ENCODE measurements around the gene GRM2.

The GRM2 gene

GRCh38 chr3:51706021-51706485 lies 815 bp upstream of the GRM2 start:
- no peak for DNase-seq

GRCh38 chr3:51708216-51708845 lies 1.5 kb downstream of the GRM2 start:
- DNase-seq: no peak

- no peak for DNase-seq
Observed at GRCh38 chr3:51709004-51709420, 2.1 kb downstream of the GRM2 start.

- no peak for DNase-seq
Observed at GRCh38 chr3:51709675-51710074, 2.8 kb downstream of the GRM2 start.

- no peak for DNase-seq
Observed at GRCh38 chr3:51710631-51711351, 3.9 kb downstream of the GRM2 start.

GRCh38 chr3:51711352-51712037 lies 4.6 kb downstream of the GRM2 start:
- no peak for DNase-seq

GRCh38 chr3:51712038-51712420 lies 5.2 kb downstream of the GRM2 start:
- no peak for DNase-seq

- no peak for DNase-seq
Observed at GRCh38 chr3:51712511-51712931, 5.7 kb downstream of the GRM2 start.

GRCh38 chr3:51712963-51713362 lies 6.1 kb downstream of the GRM2 start:
- DNase-seq: no peak

- no peak for DNase-seq
Observed at GRCh38 chr3:51715231-51715976, 8.5 kb downstream of the GRM2 start.

- no peak for DNase-seq
Observed at GRCh38 chr3:51715977-51716294, 9.1 kb downstream of the GRM2 start.

- DNase-seq: no peak
Observed at GRCh38 chr3:51716805-51717204, 9.9 kb downstream of the GRM2 start.

- no peak for DNase-seq
Observed at GRCh38 chr3:51717446-51717845, 10.6 kb downstream of the GRM2 start.

- DNase-seq: no peak
Observed at GRCh38 chr3:51717947-51718346, 11.1 kb downstream of the GRM2 start.

- peak in 3 of 6 experiments; percentile 8 to 15 (median 10) for DNase-seq
Observed at GRCh38 chr3:51718547-51719409, 11.9 kb downstream of the GRM2 start.

- DNase-seq: no peak
Observed at GRCh38 chr3:51719410-51720025, 12.7 kb downstream of the GRM2 start.

- no peak for DNase-seq
Observed at GRCh38 chr3:51720292-51721061, 13.6 kb downstream of the GRM2 start.

GRCh38 chr3:51721062-51721745 lies 14.3 kb downstream of the GRM2 start:
- DNase-seq: no peak

GRCh38 chr3:51722362-51722761 lies 15.5 kb downstream of the GRM2 start:
- DNase-seq: no peak

- no peak for DNase-seq
Observed at GRCh38 chr3:51727500-51727899, 20.6 kb downstream of the GRM2 start.

Data from stimulated activated naive CD4-positive, alpha-beta T cell (primary cell).